Stomach (tissue), 9 donors: Measurements from ENCODE around the gene TMCC2. TPM values are rescaled to one million over a fixed set of nuclear protein-coding genes. Genes with fewer than 3 reads are reported as not detected.

Source experiments
- DNase-seq, 2 donors: peaks; one replicate each; pipeline versions ENCODE4 v3.0.0 to v3.0.0-alpha.2; 2013 to 2019
- H3K27ac ChIP-seq, 5 donors: fragments of 200-600 bp in 4 of 5; sonication (generic) in 4 of 5; one replicate each; pipeline ENCODE4 v1.5.1; 2013 to 2019; ENCODE audit warnings: mild to moderate bottlenecking in 1 of 5, moderate library complexity in 1 of 5
- H3K27me3 ChIP-seq, 3 donors: fragments of 200-600 bp; sonication (generic); one replicate each; pipeline ENCODE4 v1.5.1; 2017 to 2019; ENCODE audit warnings: mixed run types in 1 of 3
- H3K36me3 ChIP-seq, 4 donors: fragments of 200-600 bp; sonication (generic); 1 replicate in 3 of 4; 2 replicates in 1 of 4; pipeline ENCODE4 v1.5.1; 2016 to 2019
- H3K4me1 ChIP-seq, 4 donors: fragments of 200-600 bp; sonication (generic); one replicate each; pipeline ENCODE4 v1.5.1; 2016 to 2019
- H3K4me3 ChIP-seq, 4 donors: fragments of 200-600 bp; sonication (generic) in 3 of 4; one replicate each; pipeline ENCODE4 v1.5.1; 2016 to 2019; ENCODE audit warnings: mild to moderate bottlenecking in 1 of 4
- H3K9me3 ChIP-seq, 4 donors: fragments of 200-600 bp; sonication (generic); one replicate each; pipeline ENCODE4 v1.5.1; 2016 to 2019
- EP300 ChIP-seq: sonication (generic); formaldehyde crosslinking; IDR thresholded peaks from one replicate; pipeline ENCODE4 v1.6.1; 2017; ENCODE audit warnings: antibody characterized with exemption
- POLR2A ChIP-seq, 4 donors: fragments of 450-650 bp; IDR thresholded peaks; one replicate each; pipeline ENCODE4 v1.6.1; 2016; ENCODE audit warnings: antibody characterized with exemption in 4 of 4, control low read depth in 2 of 4, mild to moderate bottlenecking in 1 of 4, moderate library complexity in 1 of 4
- POLR2AphosphoS5 ChIP-seq, 3 donors: sonication (generic); formaldehyde crosslinking; IDR thresholded peaks; one replicate each; pipeline ENCODE4 v1.6.1; 2016; ENCODE audit warnings: antibody characterized with exemption in 3 of 3
- whole genome bisulfite sequencing, 5 donors: extraction: QIAGEN DNeasy Blood & Tissue Kit in 3 of 5; methylation state at CpG; one replicate each; pipeline versions ENCODE4 v1.1.5 to v1.1.7; 2013 to 2018; 5-methylcytosine and 5-hydroxymethylcytosine counted together
- intact Hi-C: fragments of 100-400 bp; cut with DNase I; formaldehyde crosslinking; loops from one replicate; pipeline ENCODE4 v1.15.1; 2023; ENCODE audit warnings: low total_unique reads
- polyA plus RNA-seq, 3 donors: library from polyadenylated mRNA; stranded (reverse); fragments of 200-250 nt; gene quantifications; one replicate each; pipeline ENCODE4 v1.2.3, GENCODE V29; 2013
- total RNA-seq, 5 donors: library from RNA; depleted of rRNA; stranded (reverse); fragments of >200 nt; gene quantifications; one replicate each; pipeline versions ENCODE4 v1.1.0 to v1.2.3, GENCODE V29; 2014 to 2016
- TF ChIP-seq, protein P1 (sequence below), 7 experiments: fragments of 450-650 bp in 4 of 7; fragments of 200-600 bp in 3 of 7; sonication (generic) in 3 of 7; IDR thresholded peaks; one replicate each; pipeline ENCODE4 v1.5.1; 2016 to 2019; ENCODE audit warnings: antibody characterized with exemption in 7 of 7, control low read depth in 2 of 7, mild to moderate bottlenecking in 1 of 7
- donor health status: healthy with polysubstance abuse.
- donor health status: Bipolar disorder and iron deficiency.
- donor health status: healthy.

Gene TMCC2
- total and polyA plus RNA-seq, 8 donors, result 0.45 to 3.1 (median 1.5) TPM; not detected in 2

DNA sequence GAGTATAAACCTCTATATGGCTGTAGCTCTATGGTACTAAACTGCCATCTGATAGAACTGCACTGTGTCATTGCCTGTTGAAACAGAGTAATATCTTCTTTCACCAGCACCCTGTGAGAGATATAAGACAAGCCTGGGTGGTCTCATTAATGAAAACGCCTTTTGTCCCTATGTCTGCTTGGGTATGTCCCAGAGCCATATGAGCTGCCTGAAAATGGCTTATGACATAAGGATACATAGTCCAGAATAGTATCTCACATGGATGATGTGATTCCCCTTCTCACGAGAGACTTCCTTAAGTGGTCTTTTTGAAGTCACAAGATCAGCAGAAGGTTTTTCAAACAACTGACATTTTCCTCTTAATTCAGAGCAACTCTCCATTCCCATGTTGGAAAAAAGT is 7.3 kb upstream of the TMCC2 start:
- H3K36me3 ChIP-seq, result no peaks in the 10 kb centered on the region
- no peaks in the 10 kb centered on the region for H3K27me3 ChIP-seq
- 65 to 75% (median 70%) methylated on average over 2 of the region's 2 CpGs for WGBS, 5 donors
- no peak overlapping the region for H3K4me3 ChIP-seq
- H3K9me3 ChIP-seq, result no peaks in the 10 kb centered on the region
- intact Hi-C loops, result no loop called here
- no peak for DNase-seq
- no peak overlapping the region for H3K27ac ChIP-seq
- no peaks in the 10 kb centered on the region for H3K4me1 ChIP-seq
- TF ChIP-seq POLR2A (IDR thresholded peaks at IDR 0.05) (no peak), POLR2AphosphoS5 (IDR thresholded peaks at IDR 0.05) (no peak), EP300 (no peak)
- TF ChIP-seq, protein P1, sequence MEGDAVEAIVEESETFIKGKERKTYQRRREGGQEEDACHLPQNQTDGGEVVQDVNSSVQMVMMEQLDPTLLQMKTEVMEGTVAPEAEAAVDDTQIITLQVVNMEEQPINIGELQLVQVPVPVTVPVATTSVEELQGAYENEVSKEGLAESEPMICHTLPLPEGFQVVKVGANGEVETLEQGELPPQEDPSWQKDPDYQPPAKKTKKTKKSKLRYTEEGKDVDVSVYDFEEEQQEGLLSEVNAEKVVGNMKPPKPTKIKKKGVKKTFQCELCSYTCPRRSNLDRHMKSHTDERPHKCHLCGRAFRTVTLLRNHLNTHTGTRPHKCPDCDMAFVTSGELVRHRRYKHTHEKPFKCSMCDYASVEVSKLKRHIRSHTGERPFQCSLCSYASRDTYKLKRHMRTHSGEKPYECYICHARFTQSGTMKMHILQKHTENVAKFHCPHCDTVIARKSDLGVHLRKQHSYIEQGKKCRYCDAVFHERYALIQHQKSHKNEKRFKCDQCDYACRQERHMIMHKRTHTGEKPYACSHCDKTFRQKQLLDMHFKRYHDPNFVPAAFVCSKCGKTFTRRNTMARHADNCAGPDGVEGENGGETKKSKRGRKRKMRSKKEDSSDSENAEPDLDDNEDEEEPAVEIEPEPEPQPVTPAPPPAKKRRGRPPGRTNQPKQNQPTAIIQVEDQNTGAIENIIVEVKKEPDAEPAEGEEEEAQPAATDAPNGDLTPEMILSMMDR (IDR thresholded peaks at IDR 0.05), result no peak

DNA sequence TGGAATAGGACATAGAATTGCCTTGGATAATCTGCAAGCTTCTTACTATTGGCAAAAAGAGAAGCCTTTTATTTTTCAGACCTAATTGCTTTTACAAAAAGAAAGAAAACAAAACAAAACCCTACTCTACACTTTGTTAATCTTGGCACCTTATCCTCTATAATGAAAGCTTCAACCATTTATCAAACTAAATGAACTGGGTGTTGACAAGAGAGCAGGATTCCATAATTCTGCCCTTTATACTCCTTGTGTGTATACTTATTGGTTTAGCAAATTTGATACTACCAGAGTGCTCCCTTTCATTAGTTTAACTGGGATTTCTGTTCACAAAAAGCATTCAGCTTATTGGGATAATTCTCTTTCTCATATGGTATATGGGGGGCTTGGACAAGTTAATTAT is 3.0 kb upstream of the TMCC2 start:
- Histone ChIP-seq H3K27ac (no peak overlapping the region), H3K9me3 (no peaks in the 10 kb centered on the region), H3K4me3 (no peak overlapping the region), H3K4me1 (peaks cover 18 to 28% (median 26%) of the 10 kb centered on the region in 4 donors), H3K36me3 (no peaks in the 10 kb centered on the region), H3K27me3 (peaks cover 0 to 19% (median 6%) of the 10 kb centered on the region in 3 donors)
- intact Hi-C loops, result no loop called here
- TF ChIP-seq EP300, result no peak
- TF ChIP-seq, protein P1 (IDR thresholded peaks at IDR 0.05), result no peak
- TF ChIP-seq POLR2AphosphoS5 (IDR thresholded peaks at IDR 0.05), result no peak
- no peak for TF ChIP-seq POLR2A (IDR thresholded peaks at IDR 0.05)
- no peak for DNase-seq

DNA sequence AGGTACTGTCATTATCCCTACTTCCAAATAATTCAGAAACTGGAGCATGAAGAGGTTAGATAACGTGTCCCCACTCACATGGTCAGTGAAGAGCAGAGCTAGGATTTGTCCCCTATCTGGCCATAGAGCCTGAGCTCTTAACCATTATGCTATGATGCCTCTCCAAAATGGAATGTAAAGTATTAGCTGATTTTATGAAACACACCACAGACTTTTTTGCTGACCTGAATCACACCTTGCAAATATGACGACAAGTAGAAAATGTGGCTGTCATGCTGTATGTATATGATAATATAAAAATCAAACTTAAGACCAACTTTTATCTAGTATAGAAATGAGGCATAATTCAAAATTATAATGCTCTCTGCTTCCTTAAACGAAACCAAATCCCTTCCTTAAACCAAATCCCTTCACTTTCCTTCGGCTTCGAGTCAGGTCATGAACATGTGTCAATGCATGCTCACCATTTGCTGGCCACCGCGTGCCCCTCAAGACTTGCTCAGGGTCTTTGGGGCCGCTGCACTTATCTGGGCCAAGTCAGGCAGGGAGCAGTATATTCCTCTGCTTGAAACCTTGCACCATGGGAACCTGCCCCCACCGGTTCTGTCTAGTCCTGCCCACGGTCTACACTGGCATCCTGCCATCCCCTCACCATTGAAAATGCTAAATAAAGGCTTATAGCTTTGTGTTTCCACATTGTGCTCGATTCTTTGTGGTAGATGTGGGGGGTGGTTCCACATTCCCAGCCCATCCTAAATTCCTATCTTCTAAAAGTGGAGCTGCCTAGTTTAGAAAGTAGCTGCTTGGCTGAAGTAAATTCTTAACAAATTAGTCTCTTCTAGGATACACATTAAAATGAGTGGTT is 1.6 kb upstream of the TMCC2 start:
- no peaks in the 10 kb centered on the region for H3K36me3 ChIP-seq
- WGBS, 5 donors, result 57 to 66% (median 63%) methylated on average over 11 of the region's 11 CpGs

DNA sequence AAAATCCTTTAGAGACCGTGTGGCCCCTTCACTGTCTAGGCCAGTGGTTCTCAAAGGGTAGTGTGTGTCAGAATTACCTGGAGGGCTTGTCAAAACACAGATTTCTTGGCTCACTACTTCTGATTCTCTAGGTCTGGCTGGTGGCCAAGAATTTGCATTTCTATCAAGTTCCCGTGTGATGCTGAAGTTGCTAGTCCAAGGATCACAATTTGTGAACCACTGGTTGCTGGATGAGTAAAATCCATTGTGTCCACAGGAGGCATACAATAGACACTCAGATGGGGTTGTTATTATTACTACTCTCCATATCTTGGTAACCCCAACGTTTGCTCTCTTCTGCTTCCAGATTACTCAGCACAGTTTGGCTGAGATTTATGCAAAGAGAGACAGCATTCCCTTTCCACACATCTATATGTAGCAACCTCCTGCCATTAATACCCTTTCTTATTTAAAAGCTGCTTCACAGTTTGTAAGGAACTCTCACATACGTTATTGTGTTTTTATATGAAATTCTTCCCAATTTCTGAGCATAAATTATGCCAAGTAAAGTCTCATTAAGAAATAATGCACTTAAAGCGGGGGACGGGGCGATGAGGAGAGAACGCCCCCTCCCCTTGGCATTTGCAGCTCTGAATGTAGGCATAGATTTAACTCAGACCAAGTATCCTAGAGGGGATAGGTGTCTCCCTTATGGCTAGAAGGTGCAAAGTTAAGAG is 720 bp upstream of the TMCC2 start:
- Histone ChIP-seq H3K4me1 (peaks cover 19 to 36% (median 33%) of the 10 kb centered on the region in 4 donors), H3K4me3 (peak overlapping the region; percentile 60 to 73 (median 68)), H3K9me3 (no peaks in the 10 kb centered on the region), H3K27me3 (peaks cover 0 to 19% (median 6%) of the 10 kb centered on the region in 3 donors), H3K27ac (peak overlapping the region in 1 of 5 donors; percentile 46), H3K36me3 (no peaks in the 10 kb centered on the region)
- TF ChIP-seq EP300, result no peak
- DNase-seq, result peak in 1 of 2 donors; percentile 55
- 12 to 15% (median 13%) methylated on average over 8 of the region's 8 CpGs for WGBS, 5 donors
- intact Hi-C loops, result no loop called here

More for the DNA sequence above, 1.6 kb upstream of the TMCC2 start:
- Histone ChIP-seq H3K9me3 (no peaks in the 10 kb centered on the region), H3K4me3 (no peak overlapping the region), H3K27me3 (peaks cover 0 to 19% (median 6%) of the 10 kb centered on the region in 3 donors), H3K27ac (no peak overlapping the region), H3K4me1 (peaks cover 19 to 36% (median 33%) of the 10 kb centered on the region in 4 donors)
- no peak for DNase-seq
- TF ChIP-seq, protein P1 (IDR thresholded peaks at IDR 0.05), result no peak
- TF ChIP-seq POLR2AphosphoS5 (IDR thresholded peaks at IDR 0.05) (no peak), EP300 (no peak), POLR2A (IDR thresholded peaks at IDR 0.05) (no peak)
- intact Hi-C loops, result no loop called here
